Measurements from ENCODE around the gene ANK3.

GRCh38 chr10:60397792-60398191 lies 8.1 kb upstream of the ANK3 start:
- no peak for TF ChIP-seq POLR2A (IDR thresholded peaks at IDR 0.05)
- TF ChIP-seq CTCF (IDR thresholded peaks at IDR 0.05) = no peak
